IMR-90 (cell line): ENCODE data around the gene ZNF76. TPM values are rescaled to one million over a fixed set of nuclear protein-coding genes. Genes with fewer than 3 reads are reported as not detected.

Source experiments
- ATAC-seq: fragments of 200-7000 bp; cut with Tn5 transposase; 2 replicates; pipeline ENCODE4 v1.9.1; 2020; ENCODE audit warnings: low read depth, mild to moderate bottlenecking, moderate library complexity
- BruUV-seq: library from RNA; stranded (reverse); fragments of 400-500 nt; replicated peaks from 2 replicates; lab custom pipeline; 2021; lab: Mats Ljungman, UMichigan
- CTCF ChIA-PET: fragments of 300-600 bp; formaldehyde crosslinking; extraction: SDS; loops from one replicate; lab custom pipeline; 2021; ENCODE audit warnings: antibody characterized with exemption; lab: Yijun Ruan, JAX
- POLR2A ChIA-PET: fragments of 300-600 bp; sonication (Branson Sonifier 250); formaldehyde crosslinking; loops from one replicate; lab custom pipeline; 2022; ENCODE audit warnings: antibody characterized with exemption; ENCODE audit not compliant: unreplicated experiment; lab: Charles Lee
- DNase-seq: peaks from one replicate; pipeline ENCODE4 v3.0.0; 2013
- H2AFZ ChIP-seq: replicated peaks from 2 replicates; pipeline ENCODE3; 2013; ENCODE audit warnings: low read length, mild to moderate bottlenecking; ENCODE audit not compliant: poor library complexity
- H2AK5ac ChIP-seq: 2 replicates; pipeline ENCODE4 v1.6.1; 2013; ENCODE audit warnings: low read depth, low read length, inconsistent platforms
- H2AK9ac ChIP-seq: replicated peaks from 2 replicates; pipeline ENCODE3; 2013; ENCODE audit warnings: mild to moderate bottlenecking, low read depth, low read length, moderate library complexity; ENCODE audit not compliant: poor library complexity
- H2BK120ac ChIP-seq: 2 replicates; pipeline ENCODE4 v1.6.1; 2013; ENCODE audit warnings: low read depth, low read length, inconsistent platforms
- H2BK15ac ChIP-seq: 3 replicates; pipeline ENCODE4 v1.6.1; 2013; ENCODE audit warnings: low read depth, low read length, inconsistent platforms
- H2BK20ac ChIP-seq: 2 replicates; pipeline ENCODE4 v1.6.1; 2013; ENCODE audit warnings: low read depth, mild to moderate bottlenecking, inconsistent platforms, low read length, moderate library complexity
- H2BK5ac ChIP-seq: 2 replicates; pipeline ENCODE4 v1.6.1; 2013; ENCODE audit warnings: mild to moderate bottlenecking, low read depth, low read length, inconsistent platforms; ENCODE audit not compliant: poor library complexity, severe bottlenecking
- H3K14ac ChIP-seq: replicated peaks from 2 replicates; pipeline ENCODE4 v1.6.1; 2013; ENCODE audit warnings: low read depth, low read length, inconsistent platforms
- H3K18ac ChIP-seq: 2 replicates; pipeline ENCODE4 v1.6.1; 2013; ENCODE audit warnings: low read depth, low read length, control low read depth
- H3K23ac ChIP-seq: 2 replicates; pipeline ENCODE4 v1.6.1; 2013; ENCODE audit warnings: low read depth, low read length, inconsistent platforms
- H3K27ac ChIP-seq: 2 replicates; pipeline ENCODE4 v1.5.1; 2013; ENCODE audit warnings: mild to moderate bottlenecking, control low read depth, low read length; ENCODE audit not compliant: insufficient read depth
- H3K27me3 ChIP-seq: 2 replicates; pipeline ENCODE4 v1.6.1; 2013; ENCODE audit warnings: low read length; ENCODE audit not compliant: control insufficient read depth, insufficient read depth
- H3K36me3 ChIP-seq: 2 replicates; pipeline ENCODE4 v1.6.1; 2013; ENCODE audit warnings: low read length, mixed read lengths; ENCODE audit not compliant: control insufficient read depth, insufficient read depth
- H3K4ac ChIP-seq: 2 replicates; pipeline ENCODE4 v1.6.1; 2013; ENCODE audit warnings: low read depth, low read length, inconsistent platforms
- H3K4me1 ChIP-seq: 2 replicates; pipeline ENCODE4 v1.6.1; 2013; ENCODE audit warnings: low read length, mixed read lengths; ENCODE audit not compliant: control insufficient read depth, insufficient read depth
- H3K4me2 ChIP-seq: 2 replicates; pipeline ENCODE4 v1.6.1; 2013; ENCODE audit warnings: low read depth, mild to moderate bottlenecking, control low read depth, low read length, moderate library complexity
- H3K4me3 ChIP-seq: 2 replicates; pipeline ENCODE4 v1.5.1; 2013; ENCODE audit warnings: low read depth, mild to moderate bottlenecking, control low read depth, low read length, moderate library complexity; ENCODE audit not compliant: insufficient read depth
- H3K56ac ChIP-seq: 2 replicates; pipeline ENCODE4 v1.6.1; 2013; ENCODE audit warnings: low read length, inconsistent platforms; ENCODE audit not compliant: insufficient read depth; ENCODE audit errors: extremely low read depth
- H3K79me1 ChIP-seq, 2 experiments: 2 replicates each; pipeline ENCODE4 v1.6.1; 2013; ENCODE audit warnings: low read length in 2 of 2, inconsistent platforms in 1 of 2, low read depth in 1 of 2
- H3K9ac ChIP-seq: 2 replicates; pipeline ENCODE4 v1.6.1; 2013; ENCODE audit warnings: low read depth, low read length, control low read depth
- H3K9me1 ChIP-seq: 2 replicates; pipeline ENCODE4 v1.6.1; 2013; ENCODE audit warnings: low read length, inconsistent platforms; ENCODE audit not compliant: insufficient read depth
- H3K9me3 ChIP-seq: 2 replicates; pipeline ENCODE4 v1.6.1; 2013; ENCODE audit warnings: low read length; ENCODE audit not compliant: control insufficient read depth, insufficient read depth
- H4K20me1 ChIP-seq: 2 replicates; pipeline ENCODE4 v1.6.1; 2013; ENCODE audit warnings: low read length, inconsistent platforms; ENCODE audit not compliant: insufficient read depth
- H4K5ac ChIP-seq: 2 replicates; pipeline ENCODE4 v1.6.1; 2013; ENCODE audit warnings: mild to moderate bottlenecking, low read depth, low read length, control low read depth
- H4K8ac ChIP-seq, 2 experiments: 2 replicates each; pipeline ENCODE4 v1.6.1; 2013; ENCODE audit warnings: low read depth in 2 of 2, low read length in 2 of 2, control low read depth in 1 of 2, inconsistent platforms in 1 of 2
- H4K91ac ChIP-seq: 2 replicates; pipeline ENCODE4 v1.6.1; 2013; ENCODE audit warnings: low read depth, low read length, inconsistent platforms; ENCODE audit not compliant: insufficient read depth
- BHLHE40 ChIP-seq: fragments of 150-350 bp; IDR thresholded peaks from 2 replicates; pipeline ENCODE4 v1.6.1; 2016; ENCODE audit warnings: mild to moderate bottlenecking, low read depth, low read length
- CHD1 ChIP-seq: IDR thresholded peaks from 2 replicates; pipeline ENCODE4 v1.6.1; 2012; ENCODE audit warnings: low read depth, low read length, improper control_type of control experiment
- ELK1 ChIP-seq: fragments of 150-350 bp; IDR thresholded peaks from 2 replicates; pipeline ENCODE4 v1.6.1; 2016; ENCODE audit warnings: low read depth, mild to moderate bottlenecking, low read length, moderate library complexity, borderline replicate concordance
- MAFK ChIP-seq: IDR thresholded peaks from 2 replicates; pipeline ENCODE4 v1.6.1; 2012; ENCODE audit warnings: low read depth, low read length, improper control_type of control experiment
- NFE2L2 ChIP-seq: fragments of 150-350 bp; IDR thresholded peaks from 2 replicates; pipeline ENCODE4 v1.6.1; 2016; ENCODE audit warnings: low read depth, mild to moderate bottlenecking, low read length
- RAD21 ChIP-seq: IDR thresholded peaks from 2 replicates; pipeline ENCODE4 v1.6.1; 2012; ENCODE audit warnings: low read length, improper control_type of control experiment
- RCOR1 ChIP-seq: IDR thresholded peaks from 2 replicates; pipeline ENCODE4 v1.6.1; 2012; ENCODE audit warnings: mild to moderate bottlenecking, low read length, improper control_type of control experiment; ENCODE audit not compliant: insufficient replicate concordance
- RFX5 ChIP-seq: IDR thresholded peaks from 2 replicates; pipeline ENCODE4 v1.8.0; 2012; ENCODE audit warnings: low read depth, mild to moderate bottlenecking, low read length, moderate library complexity
- SMC3 ChIP-seq: fragments of 150-350 bp; IDR thresholded peaks from 2 replicates; pipeline ENCODE4 v1.6.1; 2016; ENCODE audit warnings: low read depth, mild to moderate bottlenecking, antibody characterized with exemption, low read length, moderate library complexity
- WGBS, 2 experiments: methylation state at CpG; one replicate each; pipeline versions ENCODE4 v1.1.5 to v1.1.7; 2013; ENCODE audit warnings: missing lambda C conversion rate in 2 of 2; ENCODE audit not compliant: insufficient read length in 1 of 2; ENCODE audit errors: extremely low coverage in 2 of 2; 5-methylcytosine and 5-hydroxymethylcytosine counted together
- dilution Hi-C: fragments of 300-500 bp; cut with HindIII; formaldehyde crosslinking; loops from one replicate; pipeline ENCODE4 v1.14.3; 2018; ENCODE audit warnings: low sequenced_read_pairs; ENCODE audit not compliant: unreplicated experiment
- in situ Hi-C: fragments of 300-500 bp; cut with MboI; formaldehyde crosslinking; loops from 3 replicates; pipeline ENCODE4 v1.14.3; 2019; ENCODE audit warnings: low sequenced_read_pairs, inconsistent platforms, mixed read lengths
- intact Hi-C: fragments of 100-400 bp; cut with micrococcal nuclease; formaldehyde crosslinking; loops from 2 replicates; pipeline ENCODE4 v1.10.0; 2022
- polyA plus RNA-seq, 3 experiments: library from polyadenylated mRNA; depleted of rRNA; stranded (reverse); fragments of >200 nt; gene quantifications; 2 replicates each; pipeline ENCODE4 v1.2.3, GENCODE V29; 2012; ENCODE audit warnings: low replicate concordance in 1 of 3
- total RNA-seq: library from RNA; depleted of rRNA; stranded (reverse); fragments of >200 nt; gene quantifications from 2 replicates; pipeline ENCODE4 v1.2.3, GENCODE V29; 2012

The ZNF76 gene
- total and polyA plus RNA-seq, 2 of the 4 experiments (the other 2 are of a cell fraction): 19.9 to 21.1 TPM

GRCh38 chr6:35230498-35230897 is 29.0 kb upstream of the ZNF76 start:
- Histone ChIP-seq H3K9ac (no peak overlapping the region), H3K18ac (no peak overlapping the region), H3K36me3 (peaks cover 20% of the 10 kb centered on the region), H3K4me1 (peaks cover 7% of the 10 kb centered on the region), H2AFZ (peak overlapping the region; percentile 6), H4K5ac (no peak overlapping the region; the same call in 1 of the 2 replicates), H2BK120ac (no peak overlapping the region), H4K91ac (no peak overlapping the region), H3K27ac (no peak overlapping the region), H2AK9ac (peak overlapping the region; percentile 3), H3K23ac (no peak overlapping the region), H3K27me3 (no peaks in the 10 kb centered on the region), H2BK20ac (no peak overlapping the region), H2BK15ac (no peak overlapping the region), H3K9me1 (peaks cover 9% of the 10 kb centered on the region), H3K4ac (no peak overlapping the region; the same call in 1 of the 2 replicates), H3K56ac (no peak overlapping the region), H3K14ac (0 out of 2 replicates have a peak overlapping the region, but pooled peaks have one; percentile 8), H3K4me2 (no peak overlapping the region), H4K8ac (no peak overlapping the region; a peak in 1 of 4 replicates), H3K4me3 (no peak overlapping the region), H4K20me1 (no peaks in the 10 kb centered on the region), H3K9me3 (peaks cover 6% of the 10 kb centered on the region), H2AK5ac (peak overlapping the region; percentile 56), H2BK5ac (no peak overlapping the region), H3K79me1 (peaks cover 4 to 9% of the 10 kb centered on the region in 2 experiments; a peak in 3 of 4 replicates)
- in situ Hi-C loops (no loop called here), intact Hi-C loops (no loop called here), dilution Hi-C loops (no loop called here)
- no CpG with 5 or more reads among the region's 1 CpG for WGBS, 2 experiments
- no TSS peak for BruUV-seq
- ATAC-seq (no peak), DNase-seq (no peak)
- no peak for TF ChIP-seq ELK1
- TF ChIP-seq RAD21: no peak
- TF ChIP-seq RFX5: no peak
- no peak for TF ChIP-seq SMC3
- TF ChIP-seq CHD1: no peak
- no peak for TF ChIP-seq RCOR1
- no peak for TF ChIP-seq NFE2L2
- no peak for TF ChIP-seq MAFK
- no peak for TF ChIP-seq BHLHE40
- POLR2A ChIA-PET: no interaction called here
- CTCF ChIA-PET: interaction anchor here (0.6 kb wide), 1 partner anchor 244 kb away, joined by 3 read pairs; no protein-coding TSS in a partner anchor
